ENCODE measurements around the gene CHD2. TPM values are rescaled to one million over a fixed set of nuclear protein-coding genes. Genes with fewer than 3 reads are reported as not detected.

Gene CHD2
- total and polyA plus RNA-seq, 10 of the 15 experiments (the other 5 are each of a cell fraction or from before 2014, with no cell fraction given) = 38.1 to 94.7 (median 63.3) TPM

- no peak for TF ChIP-seq CUX1 (IDR thresholded peaks at IDR 0.05; ENCODE audit: insufficient replicate concordance, low read depth, low read length)
- TF ChIP-seq NR2F1 (conservative IDR thresholded peaks at IDR 0.05) = no peak
- no peak for TF ChIP-seq IRF5 (IDR thresholded peaks at IDR 0.05; ENCODE audit: borderline replicate concordance)
- no peak for TF ChIP-seq STAT3 (IDR thresholded peaks at IDR 0.05; ENCODE audit: low read depth, low read length)
- TF ChIP-seq TCF7 (IDR thresholded peaks at IDR 0.05; ENCODE audit: borderline replicate concordance) = no peak
- TF ChIP-seq IRF3 (IDR thresholded peaks at IDR 0.05) = no peak
- no peak for TF ChIP-seq NFXL1 (IDR thresholded peaks at IDR 0.05; ENCODE audit: borderline replicate concordance)
- TF ChIP-seq IKZF2 (IDR thresholded peaks at IDR 0.05) = no peak
Measured at GRCh38 chr15:92955706-92956105, 55.6 kb downstream of the CHD2 start (continued).

Data from GM12878 (cell line).